ENCODE results near the gene TUSC1.

- TF ChIP-seq RAD21 (conservative IDR thresholded peaks at IDR 0.05 in 1 of 2, IDR thresholded peaks at IDR 0.05 in 1 of 2) (no peak), HES2 (IDR thresholded peaks at IDR 0.05) (no peak), CTCF (IDR thresholded peaks at IDR 0.05) (no peak), POLR2A (IDR thresholded peaks at IDR 0.05; ENCODE audit: low read length) (no peak), MAX (IDR thresholded peaks at IDR 0.05) (no peak), E2F6 (IDR thresholded peaks at IDR 0.05; ENCODE audit: borderline replicate concordance, low read depth) (no peak), EP300 (IDR thresholded peaks at IDR 0.05) (no peak), EHF (CRISPR knock-in tag; IDR thresholded peaks at IDR 0.05) (no peak), REST (IDR thresholded peaks at IDR 0.05) (no peak), CEBPB (IDR thresholded peaks at IDR 0.05) (no peak), PBX3 (IDR thresholded peaks at IDR 0.05) (no peak)
These were observed 31.7 kb upstream of the TUSC1 start for GRCh38 chr9:25709941-25710340.
